ENCODE results near the gene CENPO.

Gene CENPO

DNA sequence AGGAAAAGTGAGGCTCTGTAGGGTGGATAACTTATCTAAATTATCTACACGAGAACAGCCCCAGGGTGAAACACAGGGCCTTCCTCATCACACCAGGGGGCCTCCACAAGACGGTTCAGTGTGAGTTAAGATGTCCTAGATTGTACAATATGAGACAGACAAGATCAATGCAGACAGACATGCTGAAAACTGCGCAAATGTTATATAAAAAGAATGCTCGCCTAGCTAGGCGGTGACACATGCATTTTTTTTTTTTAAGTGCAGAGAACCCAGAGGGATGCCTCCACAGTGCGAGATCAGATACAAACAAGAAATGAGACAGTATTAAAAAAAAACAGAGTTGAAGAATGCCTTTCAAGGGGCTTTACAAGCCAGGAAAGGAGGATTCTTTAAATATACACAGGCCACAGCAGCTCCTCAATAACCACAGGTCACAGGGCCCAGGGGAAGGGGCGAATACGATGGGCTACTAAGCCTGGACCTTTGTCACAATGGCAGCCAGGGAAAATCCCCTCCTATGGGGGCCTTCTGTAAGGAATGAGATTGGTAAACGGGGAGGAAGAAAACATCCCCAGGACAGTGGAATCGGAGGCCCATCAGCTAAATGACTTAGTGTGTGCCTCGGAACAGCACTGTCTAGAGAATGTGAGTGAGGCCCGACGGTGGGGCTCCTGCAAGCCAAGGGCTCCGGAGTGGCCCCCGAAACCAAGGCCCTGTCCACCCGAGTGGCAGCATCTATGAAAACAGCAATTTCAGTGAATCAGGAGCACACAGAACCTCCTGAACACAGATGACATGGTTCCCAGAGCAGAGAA, 77.9 kb downstream of the CENPO start:
- no peaks in the 10 kb centered on the region for H3K36me3 ChIP-seq (replicated peaks)
- DNase-seq = peak; percentile 55
- no peaks in the 10 kb centered on the region for H3K27me3 ChIP-seq (replicated peaks)
- peak overlapping the region; percentile 54 for H3K27ac ChIP-seq
- in situ Hi-C loops (cut with HindIII; ENCODE audit: low pct_ligation_motif_present, low sequenced_read_pairs) = no loop called here
- H3K4me3 ChIP-seq (ENCODE audit: low read depth, low read length) = no peak overlapping the region
- no peak for TF ChIP-seq CTCF (IDR thresholded peaks at IDR 0.05; ENCODE audit: low read depth, low read length, missing control alignments)

DNA sequence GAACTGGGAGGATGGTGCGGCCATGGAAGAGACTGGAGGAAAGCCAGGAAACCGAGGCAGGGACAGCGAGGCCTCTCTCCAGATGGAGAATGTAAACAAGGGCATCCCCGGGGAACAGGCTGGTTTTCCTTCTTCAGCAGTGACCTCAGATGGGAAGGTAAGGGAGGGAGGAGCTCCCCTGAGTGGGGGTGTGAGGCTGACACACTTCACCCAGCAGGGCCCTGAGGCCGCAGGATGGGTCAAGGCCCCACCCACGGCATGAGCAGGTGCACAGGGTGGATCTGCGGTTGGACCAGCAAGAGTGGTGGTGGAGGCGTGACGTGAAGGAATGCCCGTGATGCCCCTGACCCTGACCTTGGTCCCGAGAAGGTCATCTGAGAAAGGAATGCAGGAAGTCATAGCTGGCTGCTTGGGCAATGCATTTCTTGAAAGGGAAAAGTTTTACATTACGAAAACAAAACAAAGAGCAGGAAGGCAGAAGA, 78.7 kb downstream of the CENPO start:
- Histone ChIP-seq H3K27me3 (replicated peaks) (no peaks in the 10 kb centered on the region), H3K36me3 (replicated peaks) (no peaks in the 10 kb centered on the region), H3K4me3 (ENCODE audit: low read depth, low read length) (no peak overlapping the region), H3K27ac (peak overlapping the region; percentile 54)
- no peak for TF ChIP-seq CTCF (IDR thresholded peaks at IDR 0.05; ENCODE audit: low read depth, low read length, missing control alignments)
- in situ Hi-C loops (cut with HindIII; ENCODE audit: low pct_ligation_motif_present, low sequenced_read_pairs) = no loop called here
- DNase-seq = peak; percentile 27

Data from brain microvascular endothelial cell (primary cell).